Mesothelial cell of epicardium (in vitro differentiated cells): ENCODE measurements around the gene KRTAP10-11. TPM values are rescaled to one million over a fixed set of nuclear protein-coding genes. Genes with fewer than 3 reads are reported as not detected.
"Not testable (repeated sequence)": the region's sequence is repeated elsewhere in the genome, so short reads cannot be mapped to it uniquely, and the experiment has no call there.

Source experiments
- DNase-seq, 2 experiments: peaks; one replicate each; pipeline ENCODE4 v3.0.0; 2021; ENCODE audit warnings: low spot score in 2 of 2; ENCODE audit not compliant: unreplicated experiment in 2 of 2
- H3K27ac Mint-ChIP-seq: 2 replicates; pipeline ENCODE4 v1.8.0; 2021; ENCODE audit warnings: mixed read lengths
- H3K27me3 Mint-ChIP-seq: 2 replicates; pipeline ENCODE4 v1.8.0; 2021; ENCODE audit warnings: low read depth, mixed read lengths
- H3K36me3 Mint-ChIP-seq: 2 replicates; pipeline ENCODE4 v1.8.0; 2021; ENCODE audit warnings: mixed read lengths
- H3K4me1 Mint-ChIP-seq: 2 replicates; pipeline ENCODE4 v1.8.0; 2021; ENCODE audit warnings: mixed read lengths
- H3K4me3 Mint-ChIP-seq: 2 replicates; pipeline ENCODE4 v1.8.0; 2021; ENCODE audit warnings: mild to moderate bottlenecking, moderate library complexity, mixed read lengths
- H3K9me3 Mint-ChIP-seq: 2 replicates; pipeline ENCODE4 v1.8.0; 2021; ENCODE audit warnings: mixed read lengths
- CTCF ChIP-seq: fragments of 200-600 bp; sonication (generic); IDR thresholded peaks from one replicate; pipeline ENCODE4 v1.5.0; 2021; ENCODE audit warnings: antibody characterized with exemption; ENCODE audit not compliant: unreplicated experiment
- total RNA-seq: library from RNA; stranded (reverse); gene quantifications from 3 replicates; pipeline ENCODE4 v1.2.1, GENCODE V29; 2021

Gene KRTAP10-11
- total RNA-seq, 1 donor from 2014 or later = not detected

GRCh38 chr21:44626673-44627143, 19.5 kb upstream of the KRTAP10-11 start, which contains the start of gene KRTAP10-9:
Gene KRTAP10-9, plus strand, starts transcription at chr21:44627093. Its CDS starts 79 bp downstream, at chr21:44627172.
- no peak for TF ChIP-seq CTCF
- H3K27me3 Mint-ChIP-seq = no peaks in the 10 kb centered on the region
- H3K9me3 Mint-ChIP-seq = peaks cover 47% of the 10 kb centered on the region
- no peaks in the 10 kb centered on the region for H3K4me1 Mint-ChIP-seq
- no peak within 1 kb of the TSS for H3K4me3 Mint-ChIP-seq
- DNase-seq = no peak
- H3K36me3 Mint-ChIP-seq = no peaks in the 10 kb centered on the region
- no peak within 1 kb of the TSS for H3K27ac Mint-ChIP-seq

GRCh38 chr21:44627181-44627822, 18.9 kb upstream of the KRTAP10-11 start:
- H3K27ac Mint-ChIP-seq, H3K4me3 Mint-ChIP-seq, DNase-seq, H3K36me3 Mint-ChIP-seq, H3K27me3 Mint-ChIP-seq, H3K4me1 Mint-ChIP-seq: not testable (repeated sequence)
- peaks cover 50% of the 10 kb centered on the region for H3K9me3 Mint-ChIP-seq

GRCh38 chr21:44627831-44628233, 18.4 kb upstream of the KRTAP10-11 start:
- not testable (repeated sequence) for H3K4me1 Mint-ChIP-seq, H3K36me3 Mint-ChIP-seq, H3K27me3 Mint-ChIP-seq, DNase-seq, H3K4me3 Mint-ChIP-seq, H3K27ac Mint-ChIP-seq
- peaks cover 45% of the 10 kb centered on the region for H3K9me3 Mint-ChIP-seq

GRCh38 chr21:44628707-44629391, 17.4 kb upstream of the KRTAP10-11 start:
- H3K36me3 Mint-ChIP-seq = no peaks in the 10 kb centered on the region
- DNase-seq = no peak

GRCh38 chr21:44630440-44630839, 15.8 kb upstream of the KRTAP10-11 start:
- no peak for TF ChIP-seq CTCF
- Mint-ChIP-seq H3K9me3 (peaks cover 41% of the 10 kb centered on the region), H3K36me3 (no peaks in the 10 kb centered on the region)

More at GRCh38 chr21:44628707-44629391, 17.4 kb upstream of the KRTAP10-11 start:
- peaks cover 45% of the 10 kb centered on the region for H3K9me3 Mint-ChIP-seq
- H3K27me3 Mint-ChIP-seq = no peaks in the 10 kb centered on the region
- H3K4me1 Mint-ChIP-seq = no peaks in the 10 kb centered on the region
- H3K27ac Mint-ChIP-seq = no peak overlapping the region
- no peak for TF ChIP-seq CTCF
- no peak overlapping the region for H3K4me3 Mint-ChIP-seq

GRCh38 chr21:44632067-44632466, 14.1 kb upstream of the KRTAP10-11 start:
- Mint-ChIP-seq H3K27ac (no peak overlapping the region), H3K9me3 (peaks cover 41% of the 10 kb centered on the region), H3K36me3 (no peaks in the 10 kb centered on the region)

More at GRCh38 chr21:44630440-44630839, 15.8 kb upstream of the KRTAP10-11 start:
- no peaks in the 10 kb centered on the region for H3K27me3 Mint-ChIP-seq
- H3K4me3 Mint-ChIP-seq = no peak overlapping the region
- H3K4me1 Mint-ChIP-seq = no peaks in the 10 kb centered on the region
- no peak for DNase-seq
- H3K27ac Mint-ChIP-seq = no peak overlapping the region

More at GRCh38 chr21:44632067-44632466, 14.1 kb upstream of the KRTAP10-11 start:
- no peak for DNase-seq
- Mint-ChIP-seq H3K4me3 (no peak overlapping the region), H3K27me3 (no peaks in the 10 kb centered on the region), H3K4me1 (no peaks in the 10 kb centered on the region)
- TF ChIP-seq CTCF = no peak
